Bronchial smooth muscle cell (primary cell): ENCODE results near the gene TFE3. TPM values are rescaled to one million over a fixed set of nuclear protein-coding genes. Genes with fewer than 3 reads are reported as not detected.

Experiments
- total RNA-seq: library from RNA; depleted of rRNA; stranded (reverse); fragments of >200 nt; gene quantifications from 2 replicates; pipeline ENCODE4 v1.2.1, GENCODE V29; 2014

The TFE3 gene, protein sequence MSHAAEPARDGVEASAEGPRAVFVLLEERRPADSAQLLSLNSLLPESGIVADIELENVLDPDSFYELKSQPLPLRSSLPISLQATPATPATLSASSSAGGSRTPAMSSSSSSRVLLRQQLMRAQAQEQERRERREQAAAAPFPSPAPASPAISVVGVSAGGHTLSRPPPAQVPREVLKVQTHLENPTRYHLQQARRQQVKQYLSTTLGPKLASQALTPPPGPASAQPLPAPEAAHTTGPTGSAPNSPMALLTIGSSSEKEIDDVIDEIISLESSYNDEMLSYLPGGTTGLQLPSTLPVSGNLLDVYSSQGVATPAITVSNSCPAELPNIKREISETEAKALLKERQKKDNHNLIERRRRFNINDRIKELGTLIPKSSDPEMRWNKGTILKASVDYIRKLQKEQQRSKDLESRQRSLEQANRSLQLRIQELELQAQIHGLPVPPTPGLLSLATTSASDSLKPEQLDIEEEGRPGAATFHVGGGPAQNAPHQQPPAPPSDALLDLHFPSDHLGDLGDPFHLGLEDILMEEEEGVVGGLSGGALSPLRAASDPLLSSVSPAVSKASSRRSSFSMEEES
- total RNA-seq = 26.0 and 37.2 TPM in 2 replicates

DNA sequence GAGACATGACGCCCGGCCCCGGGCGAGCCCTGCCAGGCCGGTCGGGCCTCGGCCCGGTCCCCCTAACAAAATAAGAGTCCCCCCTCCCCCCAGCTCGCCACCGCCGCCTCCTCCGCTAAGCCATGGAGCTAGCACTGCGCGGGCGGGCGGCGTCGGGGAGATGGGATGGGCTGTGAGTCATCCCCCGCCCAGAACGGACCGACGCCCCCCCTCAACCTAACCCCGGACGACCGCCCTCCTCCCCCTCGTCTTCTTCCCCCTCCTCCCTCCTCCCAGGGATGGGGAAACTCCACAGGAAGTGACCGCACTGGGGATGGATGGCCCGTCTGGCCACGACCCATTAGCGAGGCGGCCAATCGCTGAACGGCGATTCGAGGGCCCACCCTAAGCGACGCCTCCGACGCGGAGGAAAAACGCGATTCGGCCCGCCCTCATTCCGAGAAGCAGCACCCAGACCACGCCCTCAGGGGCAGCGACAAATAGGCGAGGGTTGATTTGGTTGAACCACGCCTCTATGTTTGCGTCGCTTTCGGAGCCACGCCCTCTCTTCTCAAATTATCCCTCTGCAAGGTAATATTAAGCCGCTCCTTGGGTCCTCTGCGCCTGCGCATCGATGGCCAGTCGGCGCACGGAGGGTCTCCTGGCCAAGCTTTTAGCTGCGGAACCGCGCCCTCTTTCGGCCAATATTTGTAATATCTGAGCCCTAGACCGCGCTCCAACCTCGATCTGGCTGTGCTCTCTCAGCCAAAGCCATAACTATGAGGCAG, at the start of gene TFE3:
TFE3 (minus strand) TSS at position 138 of the 767 bp plus-strand sequence; CDS start at position 7, 131 bp downstream.

DNA sequence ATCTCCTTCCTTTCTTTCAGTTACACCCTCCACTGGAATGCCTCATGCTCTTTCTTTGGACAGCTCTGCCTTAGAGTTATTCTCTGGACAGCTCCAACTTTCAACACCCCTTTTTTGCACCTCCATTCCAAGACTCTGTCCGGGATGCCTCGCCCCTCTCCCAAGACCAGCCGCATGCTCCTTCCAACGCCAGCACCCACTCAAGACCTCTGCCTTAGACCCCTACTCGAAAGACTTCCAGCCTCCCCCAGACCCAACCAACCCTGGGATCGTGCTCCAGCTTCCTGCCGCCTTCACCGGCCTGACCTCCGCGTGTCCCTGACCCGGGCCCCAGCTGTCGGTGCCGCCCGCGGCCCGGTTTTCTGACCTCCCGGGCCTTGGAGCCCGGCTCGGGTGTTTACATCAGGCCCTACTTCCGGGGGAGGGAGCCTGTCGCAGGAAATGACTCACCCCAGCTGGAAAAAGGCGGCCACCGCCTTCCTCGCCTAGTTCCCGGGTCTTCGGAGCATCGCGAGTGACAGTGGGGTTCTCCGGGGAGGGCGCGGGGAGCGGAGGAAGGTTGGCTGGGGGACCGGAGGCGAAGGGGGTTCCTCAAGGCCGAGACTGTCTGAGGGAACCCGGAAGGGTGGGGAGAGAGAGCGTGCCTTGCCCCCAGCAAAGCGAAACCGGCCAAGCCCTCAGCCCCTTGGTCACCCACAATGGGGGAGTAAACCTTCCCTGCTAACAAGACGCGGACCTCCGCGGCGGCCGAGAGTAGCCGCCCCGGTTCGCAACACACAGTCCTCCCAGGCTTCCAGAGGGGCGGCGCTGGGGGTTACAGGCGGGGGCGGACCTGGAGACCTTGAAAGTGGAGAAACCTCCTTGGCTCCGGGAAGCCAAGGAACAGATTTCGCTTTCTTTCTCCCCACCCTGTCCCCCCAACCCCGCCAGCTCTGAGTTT, 36.6 kb upstream of the TFE3 start, which contains the start of gene WDR45:
WDR45 (minus strand) TSS at position 399 of the 940 bp plus-strand sequence. CDS start 1,792 bp downstream, outside the sequence.

DNA sequence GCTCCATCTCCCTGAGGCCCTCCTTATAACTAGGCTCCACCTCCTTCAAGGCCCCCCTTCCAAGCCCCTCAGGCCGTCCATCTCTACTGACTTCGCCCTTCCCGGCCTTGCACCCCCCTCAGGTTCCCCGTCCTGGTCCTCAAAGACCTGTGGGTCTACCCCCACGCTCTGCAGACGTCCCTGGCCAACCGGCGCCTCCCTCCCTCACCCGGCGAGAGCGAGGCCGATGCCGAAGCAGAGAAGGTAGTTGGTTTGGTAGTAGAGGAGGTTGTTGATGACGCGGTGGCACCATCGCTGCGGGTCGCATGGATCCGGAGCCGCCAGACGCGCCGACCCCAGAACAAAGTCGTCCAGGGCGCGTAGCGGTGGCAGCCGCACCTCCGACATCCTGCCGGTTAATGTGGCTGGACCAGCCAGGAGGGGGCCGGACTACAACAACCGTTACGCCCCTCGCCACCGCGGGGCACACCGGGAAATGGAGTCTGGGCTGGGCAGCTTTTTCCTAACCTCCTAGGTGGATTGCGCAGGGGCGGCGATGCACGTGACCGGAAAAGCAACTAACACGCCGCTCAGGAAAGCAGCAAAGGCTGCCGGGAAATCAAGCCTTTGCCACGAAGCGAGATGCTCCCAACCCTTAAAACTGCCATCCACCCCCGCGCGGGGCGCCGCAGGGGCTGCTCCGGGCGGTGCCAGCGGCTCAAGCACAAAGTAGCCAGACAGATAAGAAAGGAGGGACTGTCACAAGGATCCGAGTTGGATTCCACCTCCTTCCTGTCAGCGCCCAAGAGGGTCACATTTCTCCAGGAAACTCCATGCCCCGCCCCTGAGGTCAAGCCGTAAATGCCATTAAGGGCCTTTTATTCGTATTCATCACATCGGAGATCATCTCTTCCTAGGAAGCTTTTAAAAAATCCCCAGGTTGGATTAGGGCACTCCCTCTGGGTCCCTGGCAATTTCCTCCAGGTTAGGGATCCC, 30.7 kb upstream of the TFE3 start, which contains the start of gene PRAF2:
PRAF2 (minus strand) TSS at position 402 of the 975 bp plus-strand sequence; CDS start at position 387, 15 bp downstream.

GRCh38 chrX:49058794-49059193, 15.6 kb upstream of the TFE3 start, which contains the start of gene CCDC120:
Gene CCDC120, plus strand, starts transcription at chrX:49058999. Its CDS starts 3,043 bp downstream, at chrX:49062042.

GRCh38 chrX:49002091-49002935, 40.8 kb downstream of the TFE3 start, which contains the start of gene GRIPAP1:
Gene GRIPAP1, minus strand, starts transcription at chrX:49002264. Its CDS starts 35 bp downstream, at chrX:49002229.

Other genes with a start within 250 kb of the TFE3 start
- 17.7 and 26.3 TPM in 2 replicates for gene HDAC6, start 241.3 kb downstream of the TFE3 start, total RNA-seq
- gene ERAS, start 216.8 kb downstream of the TFE3 start, total RNA-seq = not detected in 2 replicates
- gene PCSK1N, start 207.7 kb downstream of the TFE3 start, total RNA-seq = 0.09 and 0.16 TPM in 2 replicates
- gene TIMM17B, start 145.6 kb downstream of the TFE3 start, total RNA-seq = 14.4 and 17.3 TPM in 2 replicates
- 94.7 and 116 TPM in 2 replicates for gene PQBP1, start 145.4 kb downstream of the TFE3 start, total RNA-seq
- 5.5 and 7.4 TPM in 2 replicates for gene SLC35A2, start 131.7 kb downstream of the TFE3 start, total RNA-seq
- 0.77 and 1.9 TPM in 2 replicates for gene PIM2, start 124.3 kb downstream of the TFE3 start, total RNA-seq
- 34.4 and 38.6 TPM in 2 replicates for gene OTUD5, start 85.8 kb downstream of the TFE3 start, total RNA-seq
- gene KCND1, start 71.5 kb downstream of the TFE3 start, total RNA-seq = 1.6 and 4.3 TPM in 2 replicates
- 24.9 and 26.0 TPM in 2 replicates for gene GRIPAP1, start 41.1 kb downstream of the TFE3 start, total RNA-seq
- gene CCDC120, start 15.6 kb upstream of the TFE3 start, total RNA-seq = 0.26 and 0.63 TPM in 2 replicates
- 8.2 and 9.2 TPM in 2 replicates for gene PRAF2, start 30.6 kb upstream of the TFE3 start, total RNA-seq
- 45.2 and 65.4 TPM in 2 replicates for gene WDR45, start 36.5 kb upstream of the TFE3 start, total RNA-seq
- 17.8 and 19.1 TPM in 2 replicates for gene GPKOW, start 80.4 kb upstream of the TFE3 start, total RNA-seq
- 1.5 and 2.7 TPM in 2 replicates for gene MAGIX, start 119.4 kb upstream of the TFE3 start, total RNA-seq
- gene PLP2, start 128.5 kb upstream of the TFE3 start, total RNA-seq = 16.9 and 17.8 TPM in 2 replicates
- 4.5 and 4.9 TPM in 2 replicates for gene PRICKLE3, start 143.0 kb upstream of the TFE3 start, total RNA-seq
- gene SYP, start 156.8 kb upstream of the TFE3 start, total RNA-seq = 0.16 and 0.43 TPM in 2 replicates
- gene CACNA1F, start 190.0 kb upstream of the TFE3 start, total RNA-seq = under 0.01 TPM in 1 of 2 replicates, not detected in the other
- gene CCDC22, start 192.1 kb upstream of the TFE3 start, total RNA-seq = 7.1 and 8.2 TPM in 2 replicates
- gene FOXP3, start 221.4 kb upstream of the TFE3 start, total RNA-seq = not detected in 2 replicates
- 6.0 and 12.8 TPM in 2 replicates for gene PPP1R3F, start 226.4 kb upstream of the TFE3 start, total RNA-seq